Head of caudate nucleus (tissue), 42 donors: Measurements from ENCODE around the gene POR.

Experiments used
- DNase-seq, 42 donors: peaks; one replicate each; pipeline versions ENCODE4 v3.0.0 to v3.0.0-alpha.2; 2020 to 2021; ENCODE audit warnings: mixed read lengths in 7 of 42
- intact Hi-C: fragments of 100-400 bp; cut with DNase I; formaldehyde crosslinking; loops from one replicate; pipeline ENCODE4 v1.15.0; 2022

The POR gene

DNA sequence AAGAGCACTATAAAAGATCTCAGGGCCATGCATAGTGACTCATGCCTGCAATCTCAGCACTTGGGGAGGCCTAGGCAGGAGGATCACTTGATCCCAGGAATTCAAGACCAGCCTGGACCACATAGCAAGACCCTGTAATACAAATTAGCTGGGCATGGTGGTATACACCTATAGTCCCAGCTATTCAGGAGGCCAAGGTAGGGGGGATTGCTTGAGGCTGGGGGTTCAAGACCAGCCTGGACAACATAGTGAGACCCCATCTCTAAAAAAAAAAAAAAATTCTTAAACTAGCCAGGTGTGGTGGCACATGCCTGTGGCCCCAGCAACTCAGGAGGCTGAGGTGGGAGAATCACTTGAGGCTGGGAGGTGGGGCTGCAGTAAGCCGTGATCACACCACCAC is 117.0 kb downstream of the POR start:
- DNase-seq = no peak
- intact Hi-C loops = no loop called here
